Choroid plexus epithelial cell (primary cell): ENCODE measurements around the gene MCEE.

Experiments
- DNase-seq: peaks from one replicate; pipeline ENCODE4 v3.0.0-alpha.2; 2010; ENCODE audit warnings: low read depth
- H3K4me3 ChIP-seq: 2 replicates; pipeline ENCODE4 v1.5.1; 2011; ENCODE audit warnings: low read depth, mild to moderate bottlenecking, control low read depth, low read length, moderate library complexity
- TF ChIP-seq, protein P1 (sequence below): conservative IDR thresholded peaks from 2 replicates; pipeline ENCODE4 v1.5.1; 2011; ENCODE audit warnings: low read depth, mild to moderate bottlenecking, control low read depth, inconsistent platforms, low read length, moderate library complexity

MCEE gene

DNA sequence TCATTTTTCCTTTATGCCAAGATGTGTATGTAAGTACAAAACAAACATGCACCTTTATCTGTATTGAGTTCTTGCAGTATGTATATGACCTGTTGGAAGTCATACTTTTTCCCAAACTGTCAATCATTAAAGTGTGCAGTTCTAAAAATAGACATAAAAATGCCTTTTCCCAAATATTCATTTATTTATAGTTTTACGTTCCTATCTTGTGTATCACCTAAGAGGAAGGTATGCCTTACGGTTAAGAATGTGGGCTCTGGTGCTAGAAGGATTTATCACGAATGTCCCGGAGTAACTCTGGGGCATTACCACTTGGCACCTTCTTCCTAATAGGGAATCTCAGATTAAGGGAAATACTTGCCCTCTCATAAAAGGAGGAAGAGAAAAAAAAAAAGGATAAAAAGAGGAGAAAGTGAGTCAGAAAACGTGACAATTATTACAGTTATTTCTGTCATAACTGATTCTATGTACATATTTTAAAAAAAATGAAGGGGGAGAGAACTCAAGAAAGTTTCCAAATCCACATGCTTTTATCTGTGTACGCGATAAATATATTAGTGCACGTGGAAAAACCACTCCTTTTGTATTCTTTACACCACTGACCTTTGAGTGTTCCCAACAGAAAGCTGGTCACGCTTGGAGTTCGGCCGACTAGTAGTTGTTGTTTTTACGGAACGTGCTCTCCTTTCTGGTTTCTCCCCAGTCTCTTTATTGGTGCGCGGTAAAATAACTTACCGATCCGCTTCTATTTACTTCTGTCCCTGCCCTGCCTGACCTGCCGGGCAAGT is 721 bp downstream of the MCEE start:
- DNase-seq = peak; percentile 18
- peak overlapping the region; percentile 99 for H3K4me3 ChIP-seq
- TF ChIP-seq, protein P1, sequence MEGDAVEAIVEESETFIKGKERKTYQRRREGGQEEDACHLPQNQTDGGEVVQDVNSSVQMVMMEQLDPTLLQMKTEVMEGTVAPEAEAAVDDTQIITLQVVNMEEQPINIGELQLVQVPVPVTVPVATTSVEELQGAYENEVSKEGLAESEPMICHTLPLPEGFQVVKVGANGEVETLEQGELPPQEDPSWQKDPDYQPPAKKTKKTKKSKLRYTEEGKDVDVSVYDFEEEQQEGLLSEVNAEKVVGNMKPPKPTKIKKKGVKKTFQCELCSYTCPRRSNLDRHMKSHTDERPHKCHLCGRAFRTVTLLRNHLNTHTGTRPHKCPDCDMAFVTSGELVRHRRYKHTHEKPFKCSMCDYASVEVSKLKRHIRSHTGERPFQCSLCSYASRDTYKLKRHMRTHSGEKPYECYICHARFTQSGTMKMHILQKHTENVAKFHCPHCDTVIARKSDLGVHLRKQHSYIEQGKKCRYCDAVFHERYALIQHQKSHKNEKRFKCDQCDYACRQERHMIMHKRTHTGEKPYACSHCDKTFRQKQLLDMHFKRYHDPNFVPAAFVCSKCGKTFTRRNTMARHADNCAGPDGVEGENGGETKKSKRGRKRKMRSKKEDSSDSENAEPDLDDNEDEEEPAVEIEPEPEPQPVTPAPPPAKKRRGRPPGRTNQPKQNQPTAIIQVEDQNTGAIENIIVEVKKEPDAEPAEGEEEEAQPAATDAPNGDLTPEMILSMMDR = no peak

DNA sequence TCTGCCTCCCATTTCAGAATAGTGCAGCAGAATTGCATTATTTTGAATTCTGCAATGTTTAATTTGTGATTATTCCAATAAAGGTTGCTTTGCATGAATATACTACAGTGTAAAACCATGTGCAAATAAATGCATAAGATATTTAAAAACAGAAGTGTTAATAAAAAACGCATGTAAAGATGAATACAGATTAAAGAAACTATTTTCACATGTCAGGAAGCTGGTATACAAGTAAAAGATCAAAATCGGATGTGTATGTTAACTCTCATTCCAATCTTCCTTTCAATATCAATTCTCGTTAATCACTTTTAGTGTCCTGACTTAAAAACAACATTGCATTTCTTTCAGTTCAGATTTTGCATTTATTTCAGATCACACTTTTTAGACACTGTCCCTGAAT is 3.1 kb downstream of the MCEE start:
- TF ChIP-seq, protein P1 = no peak
- DNase-seq = no peak
- no peak overlapping the region for H3K4me3 ChIP-seq

DNA sequence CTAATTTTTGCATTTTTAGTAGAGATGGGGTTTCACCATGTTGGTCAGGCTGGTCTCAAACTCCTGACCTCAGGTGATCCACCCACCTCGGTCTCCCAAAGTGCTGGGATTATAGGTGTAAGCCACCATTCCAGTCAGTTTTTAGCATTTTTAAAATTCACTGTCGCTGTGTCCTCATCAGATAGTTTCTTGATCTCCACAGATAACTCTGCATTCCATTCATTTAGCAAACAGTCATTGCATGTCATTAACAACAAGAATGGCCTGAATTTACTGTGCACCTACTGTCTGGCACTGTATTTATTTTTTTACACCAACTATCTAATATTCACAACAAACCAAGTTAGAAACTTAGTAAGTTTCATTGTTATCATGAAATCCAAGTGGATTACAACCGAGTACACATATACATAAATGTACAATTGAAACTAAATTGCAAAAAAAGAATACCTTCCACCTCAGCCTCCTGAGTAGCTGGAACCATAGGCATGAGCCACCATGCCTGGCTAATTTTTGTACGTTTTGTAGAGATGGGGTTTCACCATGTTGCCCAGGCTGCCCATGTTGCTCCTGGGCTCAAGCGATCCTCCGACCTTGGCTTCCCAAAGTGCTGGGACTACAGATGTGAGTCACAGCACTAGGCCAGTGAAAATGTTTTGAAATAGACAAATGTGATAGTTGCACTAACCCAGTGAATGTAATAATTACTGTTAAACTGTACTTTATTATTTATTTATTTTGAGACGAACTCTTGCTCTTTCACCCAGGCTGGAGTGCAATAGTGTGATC is 4.3 kb downstream of the MCEE start:
- peak; percentile 4 for DNase-seq
- H3K4me3 ChIP-seq = no peak overlapping the region
- TF ChIP-seq, protein P1 = no peak

DNA sequence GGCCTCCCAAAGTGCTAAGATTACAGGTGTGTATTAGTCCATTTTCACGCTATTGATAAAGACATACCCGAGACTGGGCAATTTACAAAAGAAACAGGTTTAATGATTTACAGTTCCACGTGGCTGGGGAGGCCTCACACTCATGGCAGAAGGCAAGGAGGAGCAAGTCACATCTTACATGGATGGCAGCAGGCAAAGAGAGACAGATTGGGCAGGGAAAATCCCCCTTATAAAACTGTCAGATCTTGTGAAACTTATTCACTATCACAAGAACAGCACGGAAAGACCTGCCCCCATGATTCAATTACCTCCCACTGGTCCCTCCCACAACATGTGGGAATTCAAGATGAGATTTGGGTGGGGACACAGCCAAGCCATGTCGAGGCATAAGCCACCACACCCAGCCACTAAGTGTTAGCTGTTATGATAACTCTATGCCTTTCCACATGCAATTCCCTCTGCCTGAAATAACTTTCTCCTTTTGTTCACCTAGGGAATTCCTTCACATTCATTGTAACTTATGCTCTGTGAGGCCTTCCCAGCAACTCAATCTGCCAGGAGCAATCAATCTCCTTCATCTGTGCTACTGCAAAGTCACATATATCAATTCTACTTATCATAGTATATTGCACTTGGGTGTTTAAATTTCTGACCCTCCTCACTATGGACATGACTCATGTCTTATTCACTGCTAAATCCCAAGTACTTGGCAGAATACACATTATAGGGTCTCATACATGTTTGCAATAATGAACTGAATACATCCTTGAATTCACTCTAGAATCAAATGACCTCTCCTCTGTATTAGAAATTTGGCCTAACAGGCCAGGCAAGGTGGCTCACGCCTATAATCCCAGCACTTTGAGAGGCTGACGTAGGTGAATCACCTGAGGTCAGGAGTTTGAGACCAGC is 7.4 kb downstream of the MCEE start:
- TF ChIP-seq, protein P1 = no peak
- H3K4me3 ChIP-seq = no peak overlapping the region
- DNase-seq = peak; percentile 8

DNA sequence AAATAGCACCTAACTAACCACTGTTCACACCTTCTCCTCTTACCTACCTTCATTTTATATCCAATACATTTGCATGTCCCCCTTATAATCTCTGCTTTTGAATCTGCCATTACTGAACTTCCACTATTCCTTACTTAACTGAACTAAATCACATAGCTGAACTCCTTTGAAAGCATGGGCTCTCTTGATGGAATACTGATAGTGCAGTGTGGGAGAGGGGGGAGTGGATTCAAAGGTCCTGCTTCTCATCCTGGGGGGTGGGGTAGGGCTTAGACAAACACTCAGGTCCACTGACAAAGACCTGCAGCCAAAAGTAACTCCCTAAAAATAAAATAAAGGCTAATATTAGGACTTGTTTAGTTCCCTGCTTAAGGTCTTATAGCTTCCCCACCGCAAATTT is 8.6 kb downstream of the MCEE start:
- DNase-seq = no peak
- H3K4me3 ChIP-seq = no peak overlapping the region
- TF ChIP-seq, protein P1 = no peak

DNA sequence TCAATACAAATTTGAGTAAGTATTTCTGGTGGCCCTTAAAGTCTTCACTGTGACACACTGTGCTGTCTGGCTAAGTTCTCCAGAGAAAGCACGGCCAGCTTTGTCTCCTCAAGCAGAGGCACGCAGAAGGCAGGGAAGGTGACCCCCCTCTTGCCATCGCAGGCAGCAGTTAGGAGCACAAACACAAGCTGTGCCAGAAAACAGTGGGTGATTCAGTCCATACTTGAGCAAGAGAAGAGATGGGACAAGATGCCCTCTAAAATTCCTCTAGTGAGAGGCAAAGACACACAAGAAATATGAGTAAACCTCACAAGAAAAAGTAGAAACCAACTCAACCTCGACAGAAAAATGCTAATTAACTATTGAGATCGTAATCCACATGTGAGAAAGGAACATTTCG is 9.8 kb downstream of the MCEE start:
- no peak overlapping the region for H3K4me3 ChIP-seq
- peak; percentile 25 for DNase-seq
- TF ChIP-seq, protein P1 = no peak
